GM10248 (cell line): ENCODE results near the gene ERN1.

Experiments
- CTCF ChIA-PET: fragments of 300-600 bp; sonication (Branson Sonifier 250); formaldehyde crosslinking; extraction: SDS; loops from one replicate; lab custom pipeline; 2021; ENCODE audit warnings: antibody characterized with exemption; lab: Yijun Ruan, JAX
- POLR2A ChIA-PET: fragments of 350-650 bp; sonication (Branson Sonifier 250); formaldehyde crosslinking; extraction: SDS; loops from one replicate; lab custom pipeline; 2020; ENCODE audit warnings: antibody characterized with exemption; lab: Yijun Ruan, JAX
- DNase-seq: peaks from one replicate; pipeline ENCODE4 v3.0.0; 2012; ENCODE audit errors: extremely low spot score
- TF ChIP-seq, protein P1 (sequence below): IDR thresholded peaks from 2 replicates; pipeline ENCODE4 v1.5.1; 2012; ENCODE audit warnings: mild to moderate bottlenecking, low read depth; ENCODE audit errors: extremely low read depth, missing control alignments, control extremely low read depth

The ERN1 gene

GRCh38 chr17:64164596-64165285 lies 34.8 kb upstream of the ERN1 start:
- CTCF ChIA-PET = interaction anchor here (1.0 to 2.5 kb wide), 7 partner anchors 15 to 139 kb away, joined by 3 to 6 read pairs (median 3); no protein-coding TSS in a partner anchor
- POLR2A ChIA-PET = interaction anchor here (1.3 kb wide), 1 partner anchor 19 kb away, joined by 5 read pairs; no protein-coding TSS in a partner anchor
- no peak for DNase-seq

DNA sequence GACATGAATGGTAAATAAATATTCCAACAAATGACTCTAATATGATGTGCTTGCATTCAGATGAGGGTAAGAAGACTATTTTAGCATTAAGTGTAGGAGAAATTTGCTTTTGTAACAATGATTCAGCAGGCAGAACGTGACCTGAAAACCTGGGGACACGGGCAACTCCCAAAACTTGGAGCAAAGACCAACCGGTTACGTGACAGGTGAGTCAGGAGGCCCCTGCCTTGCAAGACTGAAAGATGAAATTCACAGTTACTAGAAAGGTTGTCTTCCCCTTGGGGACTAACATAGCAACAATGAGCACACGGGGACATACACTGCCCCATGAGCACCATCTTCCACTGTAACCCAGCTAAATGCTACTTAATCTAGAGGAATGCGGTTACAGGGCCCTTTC lies 33.5 kb upstream of the ERN1 start:
- ChIA-PET POLR2A (no interaction called here), CTCF (interaction anchor here (2.5 kb wide), 1 partner anchor 138 kb away, joined by 6 read pairs; no protein-coding TSS in a partner anchor)
- no peak for DNase-seq
- TF ChIP-seq, protein P1, sequence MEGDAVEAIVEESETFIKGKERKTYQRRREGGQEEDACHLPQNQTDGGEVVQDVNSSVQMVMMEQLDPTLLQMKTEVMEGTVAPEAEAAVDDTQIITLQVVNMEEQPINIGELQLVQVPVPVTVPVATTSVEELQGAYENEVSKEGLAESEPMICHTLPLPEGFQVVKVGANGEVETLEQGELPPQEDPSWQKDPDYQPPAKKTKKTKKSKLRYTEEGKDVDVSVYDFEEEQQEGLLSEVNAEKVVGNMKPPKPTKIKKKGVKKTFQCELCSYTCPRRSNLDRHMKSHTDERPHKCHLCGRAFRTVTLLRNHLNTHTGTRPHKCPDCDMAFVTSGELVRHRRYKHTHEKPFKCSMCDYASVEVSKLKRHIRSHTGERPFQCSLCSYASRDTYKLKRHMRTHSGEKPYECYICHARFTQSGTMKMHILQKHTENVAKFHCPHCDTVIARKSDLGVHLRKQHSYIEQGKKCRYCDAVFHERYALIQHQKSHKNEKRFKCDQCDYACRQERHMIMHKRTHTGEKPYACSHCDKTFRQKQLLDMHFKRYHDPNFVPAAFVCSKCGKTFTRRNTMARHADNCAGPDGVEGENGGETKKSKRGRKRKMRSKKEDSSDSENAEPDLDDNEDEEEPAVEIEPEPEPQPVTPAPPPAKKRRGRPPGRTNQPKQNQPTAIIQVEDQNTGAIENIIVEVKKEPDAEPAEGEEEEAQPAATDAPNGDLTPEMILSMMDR = no peak

More at GRCh38 chr17:64164596-64165285, 34.8 kb upstream of the ERN1 start:
- TF ChIP-seq, protein P1 = no peak

DNA sequence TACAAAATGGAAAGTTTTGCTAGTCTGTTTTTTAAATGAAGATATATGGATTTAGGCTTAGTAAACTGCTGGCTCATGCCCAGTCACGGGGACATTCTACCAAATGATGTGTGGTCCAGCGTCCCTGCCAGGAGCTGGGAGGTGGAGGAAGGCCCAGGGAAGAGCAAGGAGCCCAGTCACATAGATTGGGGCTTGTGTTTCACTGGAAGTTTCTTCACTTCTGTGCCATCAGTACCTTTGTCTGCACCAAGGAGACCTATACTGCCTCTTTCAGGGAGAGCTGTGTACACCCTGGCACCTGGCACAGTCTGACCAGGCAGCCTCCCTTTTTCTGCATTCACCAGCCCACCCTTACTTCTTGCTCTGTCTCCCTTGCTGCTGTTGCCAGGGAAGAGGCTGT lies 32.6 kb upstream of the ERN1 start:
- POLR2A ChIA-PET = no interaction called here
- TF ChIP-seq, protein P1 = no peak
- CTCF ChIA-PET = interaction anchor here (1.2 to 2.5 kb wide), 2 partner anchors 29 to 137 kb away, joined by 3 to 6 read pairs; no protein-coding TSS in a partner anchor
- no peak for DNase-seq

GRCh38 chr17:64161380-64162176 lies 31.6 kb upstream of the ERN1 start:
- DNase-seq = no peak
- TF ChIP-seq, protein P1 = no peak
- ChIA-PET POLR2A (no interaction called here), CTCF (interaction anchor here (1.2 kb wide), 1 partner anchor 28 kb away, joined by 3 read pairs; no protein-coding TSS in a partner anchor)

DNA sequence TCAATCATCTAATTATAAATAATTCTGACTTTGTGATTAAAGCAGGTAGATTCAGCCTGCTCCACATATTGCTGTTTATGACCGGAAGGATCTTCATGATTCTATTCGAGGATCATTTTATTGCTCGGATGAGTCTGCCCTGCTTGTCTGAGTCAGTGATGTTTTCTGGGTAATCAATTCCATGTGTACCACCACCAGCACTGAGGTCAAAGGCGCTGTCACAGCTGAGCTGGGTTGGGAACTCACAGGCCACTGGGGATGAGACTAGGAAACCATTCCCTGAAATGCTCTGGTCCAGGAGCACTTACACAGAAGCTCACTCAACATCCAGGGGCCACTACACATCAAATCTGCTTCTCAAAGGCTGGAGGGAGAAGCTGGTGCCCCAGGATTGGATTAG lies 30.4 kb upstream of the ERN1 start:
- no peak for DNase-seq
- TF ChIP-seq, protein P1 = no peak
- ChIA-PET POLR2A (interaction anchor here (0.7 kb wide), 1 partner anchor 14 kb away, joined by 4 read pairs; no protein-coding TSS in a partner anchor), CTCF (interaction anchor here (1.1 to 2.0 kb wide), 4 partner anchors 9 to 241 kb away, joined by 3 to 7 read pairs (median 4); no protein-coding TSS in a partner anchor)
